Naive B cell (primary cell): Measurements from ENCODE around the gene EPHX1. TPM values are rescaled to one million over a fixed set of nuclear protein-coding genes. Genes with fewer than 3 reads are reported as not detected.
"Not testable (repeated sequence)": the region's sequence is repeated elsewhere in the genome, so short reads cannot be mapped to it uniquely, and the experiment has no call there.

Source experiments
- ATAC-seq, 2 donors: fragments of 150-1000 bp; cut with Tn5 transposase; 2 replicates each; pipeline ENCODE4 v1.10.0; 2021; ENCODE audit warnings: low read depth in 2 of 2, mild to moderate bottlenecking in 2 of 2, moderate library complexity in 2 of 2
- DNase-seq: peaks from one replicate; pipeline ENCODE4 v3.0.0; 2022
- H3K27ac Mint-ChIP-seq, 6 donors: one replicate each; pipeline ENCODE4 v1.8.0; 2020 to 2022; ENCODE audit warnings: mild to moderate bottlenecking in 6 of 6, mixed read lengths in 6 of 6, moderate library complexity in 5 of 6, inconsistent platforms in 2 of 6
- H3K27me3 Mint-ChIP-seq, 3 donors: one replicate each; pipeline ENCODE4 v1.8.0; 2021 to 2022; ENCODE audit warnings: mixed read lengths in 3 of 3, mild to moderate bottlenecking in 1 of 3
- H3K36me3 Mint-ChIP-seq, 2 donors: one replicate each; pipeline ENCODE4 v1.8.0; 2020 to 2022; ENCODE audit warnings: mixed read lengths in 2 of 2, inconsistent platforms in 1 of 2, mild to moderate bottlenecking in 1 of 2
- H3K4me1 Mint-ChIP-seq, 3 donors: one replicate each; pipeline ENCODE4 v1.8.0; 2020 to 2022; ENCODE audit warnings: mixed read lengths in 3 of 3, inconsistent platforms in 1 of 3, mild to moderate bottlenecking in 1 of 3, moderate library complexity in 1 of 3
- H3K4me3 Mint-ChIP-seq, 8 donors: one replicate each; pipeline ENCODE4 v1.8.0; 2020 to 2022; ENCODE audit warnings: mild to moderate bottlenecking in 8 of 8, mixed read lengths in 8 of 8, moderate library complexity in 8 of 8, inconsistent platforms in 2 of 8
- H3K9me3 Mint-ChIP-seq, 7 donors: one replicate each; pipeline ENCODE4 v1.8.0; 2020 to 2022; ENCODE audit warnings: mixed read lengths in 7 of 7, mild to moderate bottlenecking in 5 of 7, inconsistent platforms in 2 of 7, moderate library complexity in 1 of 7
- polyA plus RNA-seq, 6 donors: library from polyadenylated mRNA; unstranded; fragments of 300-500 nt; fragmentation: Illumina TruSeq; gene quantifications; one replicate each; pipeline ENCODE4 v1.2.3, GENCODE V29; 2021; ENCODE audit warnings: low read depth in 6 of 6

EPHX1 gene
- polyA plus RNA-seq, 6 donors from 2014 or later: 0.24 to 1.1 (median 1.0) TPM; not detected in 1

DNA sequence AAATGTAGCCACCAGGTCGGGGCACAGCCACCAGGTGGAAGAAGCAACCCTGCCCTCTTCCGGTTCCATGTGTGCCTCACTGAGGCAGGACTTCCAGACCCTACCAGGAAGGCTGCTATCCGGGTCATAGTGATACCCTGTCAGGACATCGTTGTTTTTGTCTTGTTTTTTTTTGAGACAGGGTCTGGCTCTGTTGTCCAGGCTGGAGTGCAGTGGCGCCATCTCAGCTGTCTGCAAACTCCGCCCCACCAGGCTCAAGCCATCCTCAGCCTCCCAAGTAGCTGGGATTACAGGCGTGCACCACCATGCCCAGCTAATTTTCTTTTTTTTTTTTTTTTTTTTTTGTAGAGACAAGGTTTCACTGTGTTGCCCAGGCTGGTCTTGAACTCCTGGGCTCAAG is 5.2 kb downstream of the EPHX1 start:
- ATAC-seq, H3K27me3 Mint-ChIP-seq, H3K9me3 Mint-ChIP-seq, DNase-seq, H3K27ac Mint-ChIP-seq, H3K36me3 Mint-ChIP-seq, H3K4me3 Mint-ChIP-seq: not testable (repeated sequence)
- peaks cover 8 to 16% (median 9%) of the 10 kb centered on the region in 3 donors for H3K4me1 Mint-ChIP-seq

- no peak for DNase-seq
- no peak overlapping the region for H3K27ac Mint-ChIP-seq
- H3K4me1 Mint-ChIP-seq: peaks cover 5 to 11% (median 5%) of the 10 kb centered on the region in 3 donors
- H3K9me3 Mint-ChIP-seq: no peaks in the 10 kb centered on the region
- H3K27me3 Mint-ChIP-seq: peaks cover 0 to 5% (median 2%) of the 10 kb centered on the region in 3 donors
- H3K36me3 Mint-ChIP-seq: no peaks in the 10 kb centered on the region
- no peak for ATAC-seq
- no peak overlapping the region for H3K4me3 Mint-ChIP-seq
Measured at GRCh38 chr1:225815526-225816178, 5.7 kb downstream of the EPHX1 start.

GRCh38 chr1:225816643-225817538 is 7.0 kb downstream of the EPHX1 start:
- Mint-ChIP-seq H3K4me3 (peak overlapping the region in 1 of 8 donors; percentile 65), H3K4me1 (peaks cover 0 to 4% (median 0%) of the 10 kb centered on the region in 3 donors), H3K36me3 (no peaks in the 10 kb centered on the region), H3K27ac (no peak overlapping the region), H3K27me3 (no peaks in the 10 kb centered on the region), H3K9me3 (no peaks in the 10 kb centered on the region)
- ATAC-seq (no peak), DNase-seq (no peak)

DNA sequence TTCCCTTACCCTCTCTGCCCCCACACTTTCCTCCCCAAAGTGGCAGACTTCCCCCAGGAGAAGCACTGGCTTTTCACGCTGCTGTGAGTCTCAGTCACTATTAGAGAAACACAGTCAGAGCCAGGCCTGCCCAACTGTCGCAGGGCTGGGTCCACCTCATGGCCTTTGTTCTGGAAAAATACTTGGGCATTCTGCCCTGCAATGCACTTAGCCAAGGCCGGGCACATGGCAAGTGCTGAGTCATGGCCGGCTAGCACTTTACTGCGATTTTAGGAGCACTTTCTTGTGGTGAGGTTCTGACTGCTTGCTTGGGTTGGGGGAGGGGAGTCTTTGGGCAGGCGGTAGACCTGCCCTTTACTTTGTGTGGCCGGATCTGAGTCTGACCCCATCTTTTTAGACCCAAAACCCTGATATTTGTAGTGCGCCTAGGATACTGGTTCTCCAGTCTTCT is 7.7 kb downstream of the EPHX1 start:
- DNase-seq: no peak
- Mint-ChIP-seq H3K4me1 (peaks cover 0 to 4% (median 0%) of the 10 kb centered on the region in 3 donors), H3K27ac (peak overlapping the region in 1 of 6 donors; percentile 42), H3K9me3 (no peaks in the 10 kb centered on the region), H3K36me3 (no peaks in the 10 kb centered on the region), H3K4me3 (no peak overlapping the region), H3K27me3 (no peaks in the 10 kb centered on the region)
- no peak for ATAC-seq

- Mint-ChIP-seq H3K4me1 (no peaks in the 10 kb centered on the region), H3K4me3 (no peak overlapping the region), H3K9me3 (no peaks in the 10 kb centered on the region), H3K27me3 (no peaks in the 10 kb centered on the region), H3K27ac (peak overlapping the region in 3 of 6 donors; percentile 34 to 86 (median 42)), H3K36me3 (no peaks in the 10 kb centered on the region)
- ATAC-seq (no peak), DNase-seq (no peak)
Measured at GRCh38 chr1:225818229-225818628, 8.3 kb downstream of the EPHX1 start.

GRCh38 chr1:225819346-225820192 is 9.6 kb downstream of the EPHX1 start:
- peaks cover 0 to 2% (median 0%) of the 10 kb centered on the region in 3 donors for H3K27me3 Mint-ChIP-seq
- ATAC-seq (no peak), DNase-seq (no peak)
- no peak overlapping the region for H3K4me3 Mint-ChIP-seq
- H3K27ac Mint-ChIP-seq: peak overlapping the region in 1 of 6 donors; percentile 28
- H3K36me3 Mint-ChIP-seq: no peaks in the 10 kb centered on the region
- no peaks in the 10 kb centered on the region for H3K4me1 Mint-ChIP-seq
- no peaks in the 10 kb centered on the region for H3K9me3 Mint-ChIP-seq

DNA sequence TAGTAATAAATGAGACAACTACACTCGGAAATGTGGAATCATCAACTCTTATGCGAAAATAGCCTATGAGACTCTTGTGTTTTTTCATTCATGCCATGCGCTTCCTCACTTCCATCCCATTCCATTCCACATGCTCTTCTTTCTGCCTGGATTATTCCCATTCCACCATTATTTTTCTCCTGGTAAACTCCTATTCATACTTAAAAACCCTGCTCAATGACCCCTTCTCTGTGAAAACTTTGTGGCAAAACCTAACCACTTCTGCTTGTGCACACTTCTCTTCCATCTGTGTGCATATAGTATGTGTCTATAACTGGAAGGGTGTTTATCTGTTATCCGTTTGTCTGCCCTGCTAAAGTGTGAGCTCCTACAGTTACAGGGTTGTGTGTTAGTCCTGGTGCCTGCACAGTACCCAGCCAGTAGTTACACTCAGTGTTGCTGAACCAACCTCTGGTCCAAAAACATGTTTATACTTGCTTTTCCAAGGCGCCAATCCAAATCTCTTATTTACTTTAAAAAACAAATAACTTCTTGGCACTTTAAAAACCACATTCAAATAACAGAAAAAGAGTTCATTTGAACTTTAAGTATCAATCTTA is 10.7 kb downstream of the EPHX1 start:
- H3K4me1 Mint-ChIP-seq: no peaks in the 10 kb centered on the region
- no peak overlapping the region for H3K4me3 Mint-ChIP-seq
- peaks cover 0 to 7% (median 0%) of the 10 kb centered on the region in 3 donors for H3K27me3 Mint-ChIP-seq
- no peak overlapping the region for H3K27ac Mint-ChIP-seq
- ATAC-seq (no peak), DNase-seq (no peak)
- H3K9me3 Mint-ChIP-seq: no peaks in the 10 kb centered on the region
- no peaks in the 10 kb centered on the region for H3K36me3 Mint-ChIP-seq

DNA sequence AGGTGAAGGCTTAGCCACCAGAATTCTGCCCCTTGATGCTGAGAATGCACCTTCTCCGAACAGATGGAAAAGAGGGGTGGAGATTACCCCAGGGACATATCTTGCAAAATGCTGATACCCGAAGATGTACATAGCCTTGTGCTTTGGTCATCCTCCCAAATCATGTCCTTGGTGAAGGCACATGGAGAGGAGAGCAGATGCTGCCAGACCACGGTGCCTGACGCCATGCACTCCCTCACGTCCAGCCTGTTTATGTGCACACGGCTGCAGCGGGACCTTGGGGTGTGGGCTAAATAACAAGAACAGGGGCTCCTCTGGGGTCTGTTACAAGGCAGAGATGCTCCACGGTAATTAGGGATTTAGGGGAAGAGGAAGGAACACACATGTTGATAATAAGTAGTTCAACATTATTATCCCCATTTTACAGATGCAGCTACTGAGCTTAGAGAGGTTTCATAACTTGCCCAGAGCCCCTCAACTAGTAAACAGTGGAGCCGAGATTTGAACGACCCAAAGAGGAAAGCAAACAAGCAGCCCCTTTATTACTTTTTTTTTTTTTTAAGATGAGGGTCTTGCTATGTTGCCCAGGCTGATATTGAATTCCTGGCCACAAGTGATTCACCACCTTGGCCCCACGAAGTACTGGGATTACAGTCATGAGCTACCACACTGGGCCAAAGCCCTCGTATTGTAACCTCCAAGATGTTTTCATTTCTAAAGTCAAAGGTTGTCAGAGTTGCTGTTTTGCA is 12.9 kb downstream of the EPHX1 start:
- Mint-ChIP-seq H3K4me1 (no peaks in the 10 kb centered on the region), H3K27ac (no peak overlapping the region), H3K36me3 (no peaks in the 10 kb centered on the region), H3K9me3 (no peaks in the 10 kb centered on the region), H3K27me3 (peaks cover 0 to 7% (median 0%) of the 10 kb centered on the region in 3 donors), H3K4me3 (no peak overlapping the region)
- ATAC-seq (no peak), DNase-seq (no peak)

DNA sequence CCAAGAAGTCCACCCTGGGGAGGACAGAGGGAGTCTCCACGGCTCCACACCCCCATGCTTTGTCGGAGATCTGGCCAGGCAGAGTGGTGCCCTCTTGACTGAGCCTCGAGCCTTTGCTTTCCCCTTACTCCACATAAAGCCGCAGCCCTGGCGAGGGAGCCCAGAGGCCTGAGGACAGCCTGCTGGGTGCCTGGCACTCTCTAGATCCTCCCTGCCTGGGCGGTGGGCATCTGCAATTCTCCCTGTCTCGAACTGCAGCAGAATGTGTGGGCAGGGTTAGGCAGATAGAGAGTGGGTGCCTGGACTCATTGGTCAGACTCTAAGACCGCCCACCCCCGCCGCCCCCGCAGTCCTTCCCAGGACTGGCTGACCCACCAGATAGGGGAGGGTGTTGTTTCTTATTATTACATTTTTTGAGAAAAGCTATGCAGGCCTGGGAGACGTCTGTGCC is 13.9 kb downstream of the EPHX1 start:
- H3K27me3 Mint-ChIP-seq: peaks cover 0 to 7% (median 0%) of the 10 kb centered on the region in 3 donors
- no peaks in the 10 kb centered on the region for H3K36me3 Mint-ChIP-seq
- no peak overlapping the region for H3K4me3 Mint-ChIP-seq
- H3K9me3 Mint-ChIP-seq: no peaks in the 10 kb centered on the region
- DNase-seq (no peak), ATAC-seq (no peak)
- H3K4me1 Mint-ChIP-seq: no peaks in the 10 kb centered on the region
- no peak overlapping the region for H3K27ac Mint-ChIP-seq

DNA sequence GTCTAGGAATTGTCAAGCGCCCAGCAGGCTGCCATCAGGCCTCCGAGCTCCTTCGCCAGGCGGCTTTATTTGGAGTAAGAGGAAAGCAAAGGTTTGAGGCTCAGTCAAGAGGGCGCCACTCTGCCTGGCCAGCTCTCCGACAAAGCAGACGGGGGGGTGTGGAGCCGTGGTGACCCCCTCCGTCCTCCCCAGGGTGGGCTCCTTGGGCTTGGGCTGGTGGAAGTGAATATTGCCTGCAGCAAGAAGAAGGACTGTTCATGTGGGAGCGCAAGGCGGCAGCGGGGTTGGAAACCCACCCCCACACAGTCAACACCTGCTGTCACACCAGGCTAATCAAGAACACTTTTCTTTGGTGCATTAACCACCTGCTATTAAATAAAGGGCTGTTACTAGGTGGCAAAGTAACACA is 14.6 kb downstream of the EPHX1 start:
- peaks cover 0 to 7% (median 0%) of the 10 kb centered on the region in 3 donors for H3K27me3 Mint-ChIP-seq
- DNase-seq (no peak), ATAC-seq (no peak)
- H3K4me1 Mint-ChIP-seq: no peaks in the 10 kb centered on the region
- H3K9me3 Mint-ChIP-seq: no peaks in the 10 kb centered on the region
- no peak overlapping the region for H3K27ac Mint-ChIP-seq
- no peak overlapping the region for H3K4me3 Mint-ChIP-seq
- H3K36me3 Mint-ChIP-seq: no peaks in the 10 kb centered on the region

DNA sequence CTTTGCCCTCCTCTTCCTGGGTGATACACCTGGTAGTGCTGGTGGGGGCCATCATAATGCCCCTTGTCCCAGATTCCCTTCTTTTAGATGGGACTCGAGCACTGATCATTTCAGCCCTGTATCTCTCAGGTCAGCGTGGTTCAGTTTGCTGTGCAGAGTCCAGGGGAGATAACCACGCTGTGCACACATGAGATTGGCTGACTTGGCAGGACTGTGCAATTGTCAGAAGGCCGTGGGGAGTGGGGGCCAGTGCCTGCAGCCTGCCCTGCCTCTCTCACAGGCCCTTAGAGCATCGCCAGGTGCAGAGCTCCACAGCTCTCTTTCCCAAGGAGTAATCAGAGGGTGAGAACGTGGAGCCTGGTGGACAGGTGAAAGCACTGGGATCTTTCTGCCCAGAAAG is 15.2 kb downstream of the EPHX1 start:
- DNase-seq (no peak), ATAC-seq (no peak)
- H3K27me3 Mint-ChIP-seq: peaks cover 0 to 7% (median 0%) of the 10 kb centered on the region in 3 donors
- H3K4me3 Mint-ChIP-seq: no peak overlapping the region
- H3K36me3 Mint-ChIP-seq: no peaks in the 10 kb centered on the region
- no peaks in the 10 kb centered on the region for H3K9me3 Mint-ChIP-seq
- H3K27ac Mint-ChIP-seq: no peak overlapping the region
- no peaks in the 10 kb centered on the region for H3K4me1 Mint-ChIP-seq

GRCh38 chr1:225825607-225826007 is 15.7 kb downstream of the EPHX1 start:
- DNase-seq (no peak), ATAC-seq (no peak)
- Mint-ChIP-seq H3K36me3 (no peaks in the 10 kb centered on the region), H3K4me1 (no peaks in the 10 kb centered on the region), H3K9me3 (no peaks in the 10 kb centered on the region), H3K27me3 (peaks cover 0 to 7% (median 0%) of the 10 kb centered on the region in 3 donors), H3K4me3 (no peak overlapping the region), H3K27ac (peak overlapping the region in 1 of 6 donors; percentile 51)
